Erythroblast (primary cell): ENCODE data around the gene SNTN.

Source experiments
- GATA1 ChIP-seq: IDR thresholded peaks from 2 replicates; pipeline ENCODE4 v1.6.1; 2011; ENCODE audit warnings: low read depth, mild to moderate bottlenecking, control low read depth, low read length, moderate library complexity
- POLR2A ChIP-seq: IDR thresholded peaks from 2 replicates; pipeline ENCODE4 v1.6.1; 2011; ENCODE audit warnings: mild to moderate bottlenecking, low read length

GRCh38 chr3:63687278-63688225 is 35.1 kb downstream of the SNTN start:
- TF ChIP-seq POLR2A (no peak), GATA1 (no peak)
